Coronary artery (tissue), 2 donors: ENCODE measurements around the gene CAMK2D.

Experiments
- DNase-seq: peaks from one replicate; pipeline ENCODE4 v3.0.0-alpha.2; 2017; ENCODE audit warnings: low spot score
- H3K27ac ChIP-seq, 2 donors: fragments of 200-600 bp; sonication (generic); one replicate each; pipeline ENCODE4 v1.5.1; 2016 to 2019
- H3K4me3 ChIP-seq: fragments of 200-600 bp; sonication (generic); 2 replicates; pipeline ENCODE4 v1.5.1; 2016; ENCODE audit warnings: mild to moderate bottlenecking, moderate library complexity
- TF ChIP-seq, protein P1 (sequence below): fragments of 200-600 bp; sonication (generic); IDR thresholded peaks from one replicate; pipeline ENCODE4 v1.5.1; 2019; ENCODE audit warnings: antibody characterized with exemption

Gene CAMK2D

DNA sequence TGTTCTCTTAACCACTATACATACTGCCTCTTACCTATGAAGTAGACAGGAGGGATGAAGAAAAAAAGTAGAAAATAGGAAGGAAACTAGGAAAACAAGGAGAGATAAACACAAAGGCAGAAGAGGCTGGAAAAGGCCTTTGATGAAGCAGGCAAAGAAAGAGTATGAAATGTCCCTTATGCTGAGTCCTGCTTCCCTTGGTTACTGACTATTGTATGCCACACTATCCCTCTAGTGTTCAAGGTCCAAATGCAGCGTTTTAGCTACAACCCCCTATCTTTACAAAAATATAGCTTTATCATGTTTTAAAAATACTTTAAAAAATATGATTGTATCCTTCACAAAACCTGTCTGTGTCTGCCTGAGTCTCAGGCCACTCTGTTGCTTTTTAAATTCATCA lies 233.1 kb downstream of the CAMK2D start:
- H3K27ac ChIP-seq: no peak overlapping the region
- TF ChIP-seq, protein P1, sequence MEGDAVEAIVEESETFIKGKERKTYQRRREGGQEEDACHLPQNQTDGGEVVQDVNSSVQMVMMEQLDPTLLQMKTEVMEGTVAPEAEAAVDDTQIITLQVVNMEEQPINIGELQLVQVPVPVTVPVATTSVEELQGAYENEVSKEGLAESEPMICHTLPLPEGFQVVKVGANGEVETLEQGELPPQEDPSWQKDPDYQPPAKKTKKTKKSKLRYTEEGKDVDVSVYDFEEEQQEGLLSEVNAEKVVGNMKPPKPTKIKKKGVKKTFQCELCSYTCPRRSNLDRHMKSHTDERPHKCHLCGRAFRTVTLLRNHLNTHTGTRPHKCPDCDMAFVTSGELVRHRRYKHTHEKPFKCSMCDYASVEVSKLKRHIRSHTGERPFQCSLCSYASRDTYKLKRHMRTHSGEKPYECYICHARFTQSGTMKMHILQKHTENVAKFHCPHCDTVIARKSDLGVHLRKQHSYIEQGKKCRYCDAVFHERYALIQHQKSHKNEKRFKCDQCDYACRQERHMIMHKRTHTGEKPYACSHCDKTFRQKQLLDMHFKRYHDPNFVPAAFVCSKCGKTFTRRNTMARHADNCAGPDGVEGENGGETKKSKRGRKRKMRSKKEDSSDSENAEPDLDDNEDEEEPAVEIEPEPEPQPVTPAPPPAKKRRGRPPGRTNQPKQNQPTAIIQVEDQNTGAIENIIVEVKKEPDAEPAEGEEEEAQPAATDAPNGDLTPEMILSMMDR: no peak
- DNase-seq: no peak
- H3K4me3 ChIP-seq: no peak overlapping the region

DNA sequence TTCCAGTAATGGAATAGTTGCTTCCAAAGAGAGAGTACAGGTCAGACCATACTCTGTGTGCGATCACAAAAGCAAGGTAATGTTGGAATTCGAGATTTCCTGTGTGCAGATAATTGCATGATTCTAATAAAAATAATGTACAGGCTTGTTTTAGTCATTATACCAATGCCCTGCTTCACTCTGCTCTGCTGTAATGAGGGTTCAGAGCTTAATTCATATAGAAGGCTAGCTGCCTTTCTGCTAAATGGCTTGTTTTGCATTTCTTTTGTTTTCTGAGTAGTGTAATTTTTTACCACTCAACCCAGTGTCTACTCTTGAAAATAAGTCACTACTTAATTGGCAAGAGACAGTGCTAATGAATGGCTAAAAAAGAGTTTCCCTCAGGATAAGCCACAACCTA lies 236.0 kb downstream of the CAMK2D start:
- Histone ChIP-seq H3K4me3 (no peak overlapping the region), H3K27ac (no peak overlapping the region)
- TF ChIP-seq, protein P1: no peak
- no peak for DNase-seq

DNA sequence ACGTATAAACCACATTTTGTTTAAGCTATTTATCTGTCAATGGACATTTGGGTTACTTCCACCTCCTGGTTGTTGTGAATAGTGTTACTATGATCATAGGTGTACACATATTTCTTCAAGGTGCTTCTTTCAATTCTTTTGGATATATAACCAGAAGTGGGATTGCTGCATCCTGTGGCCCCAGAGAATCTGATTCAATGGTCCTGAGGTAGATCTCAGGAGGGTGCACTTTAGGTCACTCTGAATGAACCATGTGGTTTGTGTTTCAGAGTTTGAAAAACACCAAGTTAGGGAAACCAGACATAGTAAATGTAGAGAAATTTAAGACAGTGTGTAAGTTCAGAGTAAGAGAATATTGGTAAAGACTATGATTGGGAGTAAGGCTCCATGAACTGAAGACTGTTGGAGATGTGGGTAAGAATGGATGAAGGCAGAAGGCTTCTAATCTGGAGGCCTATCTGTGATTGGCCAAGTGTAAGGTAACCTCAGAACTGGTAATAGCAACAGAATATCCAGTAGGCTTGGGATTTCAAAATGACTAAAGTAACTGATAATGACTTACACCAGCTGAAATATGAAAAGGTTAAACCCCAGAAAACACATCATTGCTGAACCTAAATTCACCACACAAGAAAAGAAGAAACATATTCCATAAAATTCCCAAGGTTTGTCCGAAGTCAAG lies 236.9 kb downstream of the CAMK2D start:
- no peak overlapping the region for H3K4me3 ChIP-seq
- TF ChIP-seq, protein P1: no peak
- H3K27ac ChIP-seq: no peak overlapping the region
- DNase-seq: no peak

DNA sequence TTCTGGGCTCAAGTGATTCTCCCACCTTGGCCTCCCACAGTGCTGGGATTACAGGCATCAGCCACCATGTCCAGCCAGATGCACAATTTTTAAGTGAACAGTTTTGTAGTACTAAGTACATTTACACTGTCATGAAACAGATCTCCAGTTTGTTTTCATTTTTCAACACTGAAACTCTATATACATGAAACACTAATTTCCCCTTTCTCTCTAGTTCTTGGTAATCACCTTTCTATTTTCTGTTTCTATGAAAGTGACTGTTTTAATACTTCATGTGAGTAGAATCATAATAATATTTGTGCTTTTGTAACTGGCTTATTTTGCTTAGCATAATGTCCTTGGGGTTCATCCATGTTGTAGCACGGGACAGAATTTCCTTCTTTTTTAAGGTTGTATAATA lies 237.4 kb downstream of the CAMK2D start:
- no peak overlapping the region for H3K27ac ChIP-seq
- TF ChIP-seq, protein P1: no peak
- no peak overlapping the region for H3K4me3 ChIP-seq
- no peak for DNase-seq

DNA sequence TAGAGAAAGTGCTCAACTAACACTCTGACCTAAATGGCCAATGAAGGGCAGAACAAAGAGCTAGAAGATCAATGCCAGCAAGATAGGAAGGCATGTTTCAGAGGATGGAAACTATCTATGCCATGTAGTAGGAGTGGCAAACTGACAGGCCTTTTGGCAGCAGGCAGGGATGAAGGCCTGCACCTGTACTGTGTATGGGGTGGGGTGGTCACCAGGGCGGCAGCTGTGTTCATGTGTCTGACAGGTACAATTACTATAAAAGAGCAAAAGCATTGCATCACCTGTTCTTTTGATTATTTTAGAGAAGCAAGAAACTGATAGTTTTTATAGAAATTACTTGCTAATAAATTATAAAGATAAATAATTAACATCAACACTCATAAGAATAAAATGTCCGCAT lies 239.1 kb downstream of the CAMK2D start:
- no peak overlapping the region for H3K4me3 ChIP-seq
- no peak for DNase-seq
- TF ChIP-seq, protein P1: no peak
- no peak overlapping the region for H3K27ac ChIP-seq

DNA sequence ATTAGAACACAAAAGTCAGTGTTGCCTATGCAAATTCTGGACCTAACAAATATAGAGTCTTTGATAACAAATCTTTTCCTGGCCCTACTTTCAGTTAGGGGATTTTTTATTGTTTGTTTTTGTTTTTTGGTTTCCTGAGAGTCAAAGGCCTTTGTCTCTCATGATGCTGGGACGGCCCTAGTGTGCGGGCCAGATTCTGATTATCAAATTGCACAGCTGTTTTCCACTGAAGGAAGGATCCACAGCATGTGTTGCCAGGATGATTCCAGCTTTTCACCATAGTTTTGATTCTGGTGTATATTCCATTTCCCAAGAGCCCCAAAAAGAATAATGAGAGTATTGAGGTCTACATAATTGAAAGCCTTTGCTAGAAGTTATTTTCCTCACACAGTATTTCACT lies 248.2 kb downstream of the CAMK2D start:
- TF ChIP-seq, protein P1: no peak
- no peak for DNase-seq
- H3K27ac ChIP-seq: no peak overlapping the region

DNA sequence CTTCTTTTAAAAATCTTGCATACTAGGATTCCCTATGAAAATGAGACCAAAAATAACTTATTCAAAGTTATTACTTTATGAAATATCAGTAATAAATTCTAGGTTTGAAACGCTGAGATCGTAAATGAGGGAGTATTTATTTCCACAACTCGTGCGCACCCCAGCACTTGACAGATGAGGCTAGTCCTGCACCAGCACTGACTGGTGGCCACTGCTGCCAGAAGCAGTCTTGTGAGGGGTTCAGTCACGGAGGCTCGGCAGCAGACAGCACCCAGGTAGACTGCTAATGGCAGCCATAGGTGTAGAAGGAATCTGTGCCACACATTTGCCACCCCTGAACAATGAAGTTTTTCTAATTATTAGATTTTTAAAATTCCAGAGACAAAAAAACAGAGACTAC lies 248.7 kb downstream of the CAMK2D start:
- TF ChIP-seq, protein P1: no peak
- Histone ChIP-seq H3K27ac (no peak overlapping the region), H3K4me3 (no peak overlapping the region)
- DNase-seq: no peak

More for the DNA sequence above, 248.2 kb downstream of the CAMK2D start:
- H3K4me3 ChIP-seq: no peak overlapping the region
